Measurements from ENCODE around the gene DLG2.

DLG2 gene

GRCh38 chr11:85281550-85281949, 345.6 kb downstream of the DLG2 start:
- TF ChIP-seq EP300 (IDR thresholded peaks at IDR 0.05; ENCODE audit: borderline replicate concordance) (no peak), RAD21 (IDR thresholded peaks at IDR 0.05; ENCODE audit: low read depth) (no peak), NFIC (IDR thresholded peaks at IDR 0.05) (no peak), TEAD4 (IDR thresholded peaks at IDR 0.05) (no peak), TCF12 (IDR thresholded peaks at IDR 0.05; ENCODE audit: low read depth) (no peak)

GRCh38 chr11:85279267-85279666, 347.9 kb downstream of the DLG2 start:
- TF ChIP-seq TEAD4 (IDR thresholded peaks at IDR 0.05) (no peak), FOXM1 (IDR thresholded peaks at IDR 0.05; ENCODE audit: borderline replicate concordance, low read depth) (no peak), TCF12 (IDR thresholded peaks at IDR 0.05; ENCODE audit: low read depth) (no peak), CREB1 (IDR thresholded peaks at IDR 0.05; ENCODE audit: low read depth) (no peak), ZBTB7A (IDR thresholded peaks at IDR 0.05; ENCODE audit: low read depth) (no peak), YY1 (IDR thresholded peaks at IDR 0.05; ENCODE audit: low read depth) (no peak), NFIC (IDR thresholded peaks at IDR 0.05) (no peak), RAD21 (IDR thresholded peaks at IDR 0.05; ENCODE audit: low read depth) (no peak), EP300 (IDR thresholded peaks at IDR 0.05; ENCODE audit: borderline replicate concordance) (no peak), REST (IDR thresholded peaks at IDR 0.05; ENCODE audit: low read depth) (no peak)

- TF ChIP-seq TEAD4 (IDR thresholded peaks at IDR 0.05) (no peak), MAX (IDR thresholded peaks at IDR 0.05) (no peak), ZBTB7A (IDR thresholded peaks at IDR 0.05; ENCODE audit: low read depth) (no peak), REST (IDR thresholded peaks at IDR 0.05; ENCODE audit: low read depth) (no peak), CEBPB (IDR thresholded peaks at IDR 0.05) (no peak), USF1 (IDR thresholded peaks at IDR 0.05) (no peak), CREB1 (IDR thresholded peaks at IDR 0.05; ENCODE audit: low read depth) (no peak), RAD21 (IDR thresholded peaks at IDR 0.05; ENCODE audit: low read depth) (no peak)
Observed at GRCh38 chr11:85277693-85278092, 349.5 kb downstream of the DLG2 start.

- TF ChIP-seq ZBTB7A (IDR thresholded peaks at IDR 0.05; ENCODE audit: low read depth) (no peak), CEBPB (IDR thresholded peaks at IDR 0.05) (no peak), EP300 (IDR thresholded peaks at IDR 0.05; ENCODE audit: borderline replicate concordance) (no peak), USF1 (IDR thresholded peaks at IDR 0.05) (no peak), TEAD4 (IDR thresholded peaks at IDR 0.05) (no peak), NFIC (IDR thresholded peaks at IDR 0.05) (no peak)
Observed at GRCh38 chr11:85276332-85276731, 350.8 kb downstream of the DLG2 start.

GRCh38 chr11:85269109-85269508, 358.0 kb downstream of the DLG2 start:
- TF ChIP-seq EP300 (IDR thresholded peaks at IDR 0.05; ENCODE audit: borderline replicate concordance) (no peak), YY1 (IDR thresholded peaks at IDR 0.05; ENCODE audit: low read depth) (no peak), FOXM1 (IDR thresholded peaks at IDR 0.05; ENCODE audit: borderline replicate concordance, low read depth) (no peak), CEBPB (IDR thresholded peaks at IDR 0.05) (no peak), ZBTB7A (IDR thresholded peaks at IDR 0.05; ENCODE audit: low read depth) (no peak), USF1 (IDR thresholded peaks at IDR 0.05) (no peak), EGR1 (IDR thresholded peaks at IDR 0.05) (no peak), CREB1 (IDR thresholded peaks at IDR 0.05; ENCODE audit: low read depth) (no peak), NFIC (IDR thresholded peaks at IDR 0.05) (no peak), TAF1 (IDR thresholded peaks at IDR 0.05; ENCODE audit: low read depth) (no peak), TCF12 (IDR thresholded peaks at IDR 0.05; ENCODE audit: low read depth) (no peak), TEAD4 (IDR thresholded peaks at IDR 0.05) (no peak), REST (IDR thresholded peaks at IDR 0.05; ENCODE audit: low read depth) (no peak), MAX (IDR thresholded peaks at IDR 0.05) (no peak), RAD21 (IDR thresholded peaks at IDR 0.05; ENCODE audit: low read depth) (no peak)
